Mucosa of rectum (tissue), 2 donors: ENCODE data around the gene SLC26A1.

ENCODE experiments used
- H3K27ac ChIP-seq, 2 donors: one replicate each; pipeline ENCODE4 v1.7.0; 2013; ENCODE audit warnings: inconsistent platforms in 2 of 2, low read depth in 2 of 2, low read length in 2 of 2
- H3K27me3 ChIP-seq, 2 donors: one replicate each; pipeline ENCODE4 v1.7.0; 2013; ENCODE audit warnings: low read length in 2 of 2; ENCODE audit not compliant: control insufficient read depth in 2 of 2, insufficient read depth in 2 of 2
- H3K36me3 ChIP-seq, 2 donors: one replicate each; pipeline ENCODE4 v1.7.0; 2013; ENCODE audit warnings: low read length in 2 of 2; ENCODE audit not compliant: control insufficient read depth in 2 of 2, insufficient read depth in 2 of 2
- H3K4me1 ChIP-seq, 2 donors: one replicate each; pipeline ENCODE4 v1.7.0; 2013; ENCODE audit warnings: low read length in 2 of 2, mild to moderate bottlenecking in 1 of 2; ENCODE audit not compliant: control insufficient read depth in 2 of 2, insufficient read depth in 2 of 2
- H3K4me3 ChIP-seq, 2 donors: one replicate each; pipeline ENCODE4 v1.7.0; 2013; ENCODE audit warnings: low read length in 2 of 2
- H3K9ac ChIP-seq, 2 donors: one replicate each; pipeline ENCODE4 v1.7.0; 2013; ENCODE audit warnings: low read length in 2 of 2, low read depth in 1 of 2, mild to moderate bottlenecking in 1 of 2
- H3K9me3 ChIP-seq, 2 donors: one replicate each; pipeline ENCODE4 v1.7.0; 2013; ENCODE audit warnings: low read length in 2 of 2; ENCODE audit not compliant: control insufficient read depth in 2 of 2
- donor health status: healthy.
- donor health status: Normal muscosa, but diverticular disease.

SLC26A1 gene

GRCh38 chr4:957231-957580 lies 36.0 kb downstream of the SLC26A1 start:
- Histone ChIP-seq H3K36me3 (peaks cover 28 to 29% of the 10 kb centered on the region in 2 donors), H3K27me3 (no peaks in the 10 kb centered on the region), H3K9ac (no peak overlapping the region), H3K4me1 (peaks cover 4 to 9% of the 10 kb centered on the region in 2 donors), H3K4me3 (no peak overlapping the region), H3K9me3 (no peaks in the 10 kb centered on the region), H3K27ac (no peak overlapping the region)

DNA sequence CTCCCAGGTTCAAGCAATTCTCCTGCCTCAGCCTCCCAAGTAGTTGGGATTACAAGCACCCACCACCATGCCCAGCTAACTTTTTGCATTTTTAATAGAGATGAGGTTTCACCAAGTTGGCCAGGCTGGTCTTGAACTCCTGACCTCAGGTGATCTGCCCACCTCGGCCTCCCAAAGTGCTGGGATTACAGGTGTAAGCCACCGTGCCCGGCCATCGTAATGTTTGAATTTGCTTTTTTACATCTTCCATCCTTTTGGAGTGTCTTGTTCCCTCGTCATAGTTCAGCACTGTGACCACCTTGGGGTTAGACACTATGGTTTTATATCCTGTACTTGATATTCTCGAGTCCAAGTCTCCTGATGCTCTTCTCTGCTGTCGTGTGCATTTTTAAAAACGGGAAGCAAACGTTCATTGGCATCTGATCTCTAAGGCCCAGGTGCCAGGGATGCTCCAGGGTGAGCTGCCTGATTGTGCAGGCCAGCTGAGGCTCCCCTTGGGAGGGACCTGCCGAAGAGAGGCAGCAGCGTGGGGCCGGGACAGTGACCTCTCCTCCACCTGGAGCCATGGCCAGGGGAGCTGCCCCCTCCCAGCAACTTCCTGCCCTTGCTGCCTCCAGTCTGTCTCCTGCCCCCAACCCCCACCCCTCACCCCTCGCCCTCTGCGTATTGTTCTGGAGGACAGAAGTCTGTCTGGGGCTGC lies 36.5 kb downstream of the SLC26A1 start:
- Histone ChIP-seq H3K4me1 (peaks cover 0 to 4% of the 10 kb centered on the region in 2 donors), H3K27ac (no peak overlapping the region), H3K27me3 (no peaks in the 10 kb centered on the region), H3K36me3 (peaks cover 23 to 25% of the 10 kb centered on the region in 2 donors), H3K4me3 (no peak overlapping the region), H3K9ac (no peak overlapping the region), H3K9me3 (no peaks in the 10 kb centered on the region)

DNA sequence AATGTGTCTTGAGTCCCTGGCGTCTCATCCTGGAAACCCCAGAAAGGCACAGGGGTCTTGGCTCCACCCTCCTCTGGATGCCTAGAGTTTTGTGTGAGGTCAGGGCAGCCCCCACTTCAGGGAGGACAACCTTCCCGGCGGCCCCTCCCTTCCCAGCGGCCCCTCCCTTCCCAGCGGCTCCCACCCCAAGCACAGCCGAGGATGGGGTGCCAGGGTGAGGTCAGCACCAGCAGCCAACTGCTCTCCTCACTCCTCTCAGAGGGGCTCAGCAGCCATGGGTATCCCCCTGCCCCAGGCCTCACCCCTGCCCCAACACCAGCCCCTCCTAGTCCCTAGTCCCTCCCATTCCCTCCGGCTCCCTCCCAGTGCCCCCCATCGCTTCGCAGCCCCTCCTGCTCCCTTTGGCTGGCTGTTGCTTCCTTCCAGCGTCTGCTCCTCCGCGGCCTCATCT lies 37.2 kb downstream of the SLC26A1 start:
- Histone ChIP-seq H3K9me3 (no peaks in the 10 kb centered on the region), H3K27me3 (no peaks in the 10 kb centered on the region), H3K4me3 (no peak overlapping the region), H3K4me1 (no peaks in the 10 kb centered on the region), H3K36me3 (peaks cover 24 to 25% of the 10 kb centered on the region in 2 donors), H3K27ac (no peak overlapping the region), H3K9ac (no peak overlapping the region)

- no peaks in the 10 kb centered on the region for H3K4me1 ChIP-seq
- no peak overlapping the region for H3K27ac ChIP-seq
- no peak overlapping the region for H3K9ac ChIP-seq
- H3K27me3 ChIP-seq = no peaks in the 10 kb centered on the region
- H3K36me3 ChIP-seq = peaks cover 20% of the 10 kb centered on the region in 2 donors
- H3K4me3 ChIP-seq = no peak overlapping the region
- H3K9me3 ChIP-seq = no peaks in the 10 kb centered on the region
Measured at GRCh38 chr4:955161-955921, 37.9 kb downstream of the SLC26A1 start.

- Histone ChIP-seq H3K27me3 (no peaks in the 10 kb centered on the region), H3K4me3 (no peak overlapping the region), H3K9me3 (no peaks in the 10 kb centered on the region), H3K36me3 (peaks cover 12 to 13% of the 10 kb centered on the region in 2 donors), H3K27ac (no peak overlapping the region), H3K9ac (no peak overlapping the region), H3K4me1 (no peaks in the 10 kb centered on the region)
Measured at GRCh38 chr4:954211-955020, 38.8 kb downstream of the SLC26A1 start.

DNA sequence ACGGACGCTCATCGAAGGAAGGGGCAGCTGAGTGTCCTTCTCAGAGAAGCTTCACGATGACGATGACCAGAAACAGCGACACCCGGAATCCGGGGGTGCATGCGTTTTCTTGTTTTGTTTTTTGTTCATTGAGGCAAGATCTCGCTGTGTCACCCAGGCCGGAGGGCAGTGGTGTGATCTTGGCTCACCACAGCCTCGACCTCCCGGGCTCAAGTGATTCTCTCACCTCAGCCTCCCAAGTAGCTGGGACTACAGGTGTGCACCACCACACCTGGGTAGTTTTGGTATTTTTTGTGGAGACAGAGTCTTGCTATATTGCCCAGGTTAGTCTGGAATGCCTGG lies 39.7 kb downstream of the SLC26A1 start:
- H3K9ac ChIP-seq = no peak overlapping the region

GRCh38 chr4:952881-953573 lies 40.2 kb downstream of the SLC26A1 start:
- peaks cover 4 to 8% of the 10 kb centered on the region in 2 donors for H3K36me3 ChIP-seq
- no peak overlapping the region for H3K4me3 ChIP-seq
- H3K27me3 ChIP-seq = no peaks in the 10 kb centered on the region
- H3K4me1 ChIP-seq = peaks cover 0 to 8% of the 10 kb centered on the region in 2 donors
- H3K27ac ChIP-seq = no peak overlapping the region
- H3K9ac ChIP-seq = no peak overlapping the region
- no peaks in the 10 kb centered on the region for H3K9me3 ChIP-seq

More for the DNA sequence above, 39.7 kb downstream of the SLC26A1 start:
- peaks cover 0 to 2% of the 10 kb centered on the region in 2 donors for H3K4me1 ChIP-seq
- H3K4me3 ChIP-seq = no peak overlapping the region
- no peaks in the 10 kb centered on the region for H3K27me3 ChIP-seq
- no peak overlapping the region for H3K27ac ChIP-seq
- H3K9me3 ChIP-seq = no peaks in the 10 kb centered on the region
- peaks cover 6 to 9% of the 10 kb centered on the region in 2 donors for H3K36me3 ChIP-seq

DNA sequence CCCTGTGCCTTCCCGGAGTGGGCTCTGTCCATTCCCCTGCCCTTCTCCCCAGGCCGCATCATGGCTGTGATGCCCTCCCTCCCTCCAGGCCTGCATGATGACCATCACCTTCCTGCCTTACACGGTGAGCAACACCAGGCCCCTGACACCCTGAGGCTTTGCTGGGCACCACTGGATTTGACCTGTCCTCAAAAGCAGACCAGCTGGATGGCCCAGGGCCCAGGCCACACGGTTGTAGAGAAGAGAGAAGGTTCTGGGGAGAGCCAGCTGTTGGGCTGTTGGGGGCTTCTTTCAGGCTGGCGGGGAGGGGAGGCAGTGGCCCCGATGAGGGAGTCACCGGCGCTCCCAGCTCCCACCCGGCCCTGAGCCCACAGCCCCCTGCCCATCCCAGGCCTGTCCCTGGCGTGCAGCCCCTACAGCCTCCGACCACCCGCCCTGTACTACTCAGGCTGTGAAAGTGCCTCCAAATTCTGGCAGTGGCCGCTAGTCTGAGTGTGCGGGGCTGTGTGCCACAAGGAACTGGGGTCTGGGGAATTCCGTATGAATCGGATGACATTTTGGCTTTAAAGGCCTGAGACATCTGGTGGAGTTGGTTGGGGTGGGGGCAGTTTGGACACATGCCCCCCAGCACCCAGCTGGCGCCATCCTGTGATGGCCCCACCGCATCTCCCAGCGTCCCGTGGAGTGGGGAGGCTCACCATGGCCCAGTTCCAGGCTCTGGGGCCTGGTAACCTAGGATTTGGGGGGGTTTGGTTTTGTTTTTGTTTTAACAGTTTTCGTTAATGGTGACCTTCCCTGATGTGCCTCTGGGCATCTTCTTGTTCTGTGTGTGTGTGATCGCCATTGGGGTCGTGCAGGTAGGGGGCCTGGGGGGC lies 41.4 kb downstream of the SLC26A1 start:
- no peaks in the 10 kb centered on the region for H3K9me3 ChIP-seq
- H3K36me3 ChIP-seq = peaks cover 0 to 3% of the 10 kb centered on the region in 2 donors
- no peaks in the 10 kb centered on the region for H3K27me3 ChIP-seq
- peaks cover 0 to 9% of the 10 kb centered on the region in 2 donors for H3K4me1 ChIP-seq
- H3K4me3 ChIP-seq = no peak overlapping the region
- H3K9ac ChIP-seq = no peak overlapping the region
- no peak overlapping the region for H3K27ac ChIP-seq

DNA sequence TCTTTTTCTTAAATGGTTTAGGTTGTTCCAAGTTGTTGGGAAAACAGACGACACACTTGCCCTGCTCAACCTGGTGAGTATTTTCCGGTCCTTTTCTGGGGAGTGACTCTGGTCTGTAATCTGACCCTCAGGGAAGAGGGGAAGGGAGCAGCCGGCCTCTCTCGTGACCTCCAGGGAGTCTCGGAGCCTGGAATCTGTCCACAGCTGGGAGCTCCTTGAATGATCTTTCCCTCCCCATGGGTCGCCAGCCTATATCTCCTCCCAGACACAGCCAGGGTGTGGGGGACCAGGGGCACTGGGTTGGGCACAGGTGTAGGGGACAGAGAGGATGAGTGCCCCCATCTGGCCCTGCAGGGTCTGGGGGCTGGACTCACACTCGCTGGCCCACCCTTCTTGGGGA lies 42.0 kb downstream of the SLC26A1 start:
- Histone ChIP-seq H3K4me1 (peaks cover 0 to 9% of the 10 kb centered on the region in 2 donors), H3K36me3 (peaks cover 0 to 3% of the 10 kb centered on the region in 2 donors), H3K27ac (no peak overlapping the region), H3K9me3 (no peaks in the 10 kb centered on the region), H3K4me3 (no peak overlapping the region), H3K27me3 (no peaks in the 10 kb centered on the region), H3K9ac (no peak overlapping the region)
